K562 (cell line): ENCODE data around the gene SCMH1. TPM values are rescaled to one million over a fixed set of nuclear protein-coding genes. Genes with fewer than 3 reads are reported as not detected.

Experiments
- ATAC-seq: fragments of 200-7000 bp; cut with Tn5 transposase; 3 replicates; pipeline ENCODE4 v1.9.1; 2020; ENCODE audit warnings: moderate library complexity
- BruUV-seq: library from RNA; stranded (reverse); fragments of 400-500 nt; replicated peaks from 2 replicates; lab custom pipeline; 2021; lab: Mats Ljungman, UMichigan
- CTCF ChIA-PET: fragments of 300-600 bp; formaldehyde crosslinking; extraction: SDS; loops from one replicate; lab custom pipeline; 2021; ENCODE audit warnings: low intra/inter-chr PET ratio; lab: Yijun Ruan, JAX
- POLR2A ChIA-PET: fragments of 300-600, 350-650 bp; sonication (Branson Sonifier 250); formaldehyde crosslinking; extraction: SDS; loops from one replicate; lab custom pipeline; 2021; ENCODE audit warnings: antibody characterized with exemption, inconsistent platforms; lab: Yijun Ruan, JAX
- DNase-seq, 4 experiments: peaks; one replicate each; pipeline versions ENCODE4 v3.0.0 to v3.0.0-alpha.2; 2011 to 2018; ENCODE audit warnings: low spot score in 3 of 4, mixed read lengths in 3 of 4; ENCODE audit errors: extremely low read depth in 1 of 4
- FAIRE-seq: peaks from 2 replicates; lab custom pipeline; 2011; peaks lifted over from hg19 to GRCh38; lab: Jason Lieb, UNC
- H2AFZ ChIP-seq: 2 replicates; pipeline ENCODE4 v1.6.0; 2011; ENCODE audit warnings: low read depth, low read length, control low read depth, inconsistent platforms
- H3K27ac ChIP-seq: fragments of 200-600 bp; 3 replicates; pipeline ENCODE4 v1.8.0; 2011; ENCODE audit warnings: low read depth, mild to moderate bottlenecking, control low read depth, inconsistent platforms, low read length, moderate library complexity, mixed read lengths; ENCODE audit errors: extremely low read depth
- H3K27me3 ChIP-seq, 2 experiments: fragments of 300-600 bp in 1 of 2; 2 replicates in 1 of 2; 3 replicates in 1 of 2; pipeline versions ENCODE4 v1.6.0 to v1.8.0; 2011; ENCODE audit warnings: inconsistent platforms in 2 of 2, low read length in 2 of 2, mild to moderate bottlenecking in 1 of 2, mixed read lengths in 1 of 2, moderate library complexity in 1 of 2; ENCODE audit not compliant: control insufficient read depth in 2 of 2, insufficient read depth in 2 of 2
- H3K36me3 ChIP-seq: fragments of 300-600 bp; 3 replicates; pipeline ENCODE4 v1.8.0; 2011; ENCODE audit warnings: mild to moderate bottlenecking, low read length, inconsistent platforms; ENCODE audit not compliant: control insufficient read depth, insufficient read depth
- H3K4me1 ChIP-seq, 2 experiments: fragments of 200-600 bp in 1 of 2; replicated peaks in 1 of 2; 2 replicates in 1 of 2; 3 replicates in 1 of 2; pipeline versions ENCODE4 v1.5.1 to v1.8.0; 2011; ENCODE audit warnings: inconsistent platforms in 2 of 2, low read length in 2 of 2, mild to moderate bottlenecking in 1 of 2, mixed read lengths in 1 of 2, moderate library complexity in 1 of 2; ENCODE audit not compliant: control insufficient read depth in 2 of 2, insufficient read depth in 2 of 2
- H3K4me2 ChIP-seq: 2 replicates; pipeline ENCODE4 v1.6.1; 2011; ENCODE audit warnings: low read length, control low read depth, inconsistent platforms, mixed read lengths; ENCODE audit not compliant: insufficient read depth
- H3K4me3 ChIP-seq: fragments of 200-600 bp; sonication (generic), shearing (Covaris generic); 2 replicates; pipeline ENCODE4 v1.5.1; 2016; ENCODE audit warnings: control low read depth, inconsistent platforms
- H3K79me2 ChIP-seq: fragments of 200-600 bp; 3 replicates; pipeline ENCODE4 v1.8.0; 2011; ENCODE audit warnings: low read length, inconsistent platforms; ENCODE audit not compliant: control insufficient read depth, insufficient read depth
- H3K9ac ChIP-seq, 2 experiments: 2 replicates each; pipeline versions ENCODE4 v1.6.0 to v1.6.1; 2011; ENCODE audit warnings: low read depth in 2 of 2, low read length in 2 of 2, control low read depth in 1 of 2, inconsistent platforms in 1 of 2, mild to moderate bottlenecking in 1 of 2, mixed read lengths in 1 of 2; ENCODE audit not compliant: insufficient read depth in 1 of 2
- H3K9me1 ChIP-seq: one replicate; pipeline ENCODE4 v1.6.0; 2011; ENCODE audit warnings: inconsistent platforms, mild to moderate bottlenecking, low read length, moderate library complexity; ENCODE audit not compliant: control insufficient read depth, insufficient read depth
- H3K9me3 ChIP-seq: replicated peaks from 2 replicates; pipeline ENCODE4 v1.5.1; 2011; ENCODE audit warnings: low read depth, low read length, inconsistent platforms; ENCODE audit not compliant: control insufficient read depth, insufficient read depth
- H4K20me1 ChIP-seq: replicated peaks from 2 replicates; pipeline ENCODE4 v1.6.1; 2011; ENCODE audit warnings: low read length, inconsistent platforms, mixed read lengths; ENCODE audit not compliant: control insufficient read depth, insufficient read depth
- BRD4 ChIP-seq: fragments of 200-600 bp; sonication (generic); IDR thresholded peaks from 2 replicates; pipeline ENCODE4 v1.6.1; 2017; ENCODE audit warnings: inconsistent platforms
- BRF1 ChIP-seq: IDR thresholded peaks from 3 replicates; pipeline ENCODE4 v1.6.1; 2011; ENCODE audit warnings: borderline replicate concordance, mild to moderate bottlenecking; ENCODE audit not compliant: insufficient read length; ENCODE audit errors: extremely low read depth
- CBX3 ChIP-seq, 2 experiments: IDR thresholded peaks; 1 replicate in 1 of 2; 2 replicates in 1 of 2; pipeline ENCODE4 v1.6.1; 2012; ENCODE audit warnings: inconsistent platforms in 2 of 2, low read length in 2 of 2, borderline replicate concordance in 1 of 2, control low read depth in 1 of 2
- E2F4 ChIP-seq: sonication (generic); formaldehyde crosslinking; IDR thresholded peaks from 2 replicates; pipeline ENCODE4 v1.8.0; 2022; ENCODE audit warnings: mild to moderate bottlenecking, low read depth, missing genetic modification reagents
- E2F5 ChIP-seq: sonication (generic); formaldehyde crosslinking; IDR thresholded peaks from 2 replicates; pipeline ENCODE4 v1.8.0; 2022; ENCODE audit warnings: mild to moderate bottlenecking, missing genetic modification reagents
- FOXJ3 ChIP-seq: sonication (generic); formaldehyde crosslinking; IDR thresholded peaks from 2 replicates; pipeline ENCODE4 v1.4.0; 2020; ENCODE audit warnings: mild to moderate bottlenecking, missing genetic modification reagents
- KLF13 ChIP-seq: fragments of 450-650 bp; IDR thresholded peaks from 2 replicates; pipeline ENCODE4 v1.6.1; 2016; ENCODE audit warnings: missing genetic modification characterization, low read depth, mild to moderate bottlenecking, missing compliant biosample characterization, moderate library complexity, borderline replicate concordance
- MBD1 ChIP-seq: fragments of 250-450 bp; sonication (Bioruptor Pico); IDR thresholded peaks from 2 replicates; pipeline ENCODE4 v1.8.0; 2022; ENCODE audit warnings: inconsistent platforms
- NCOA4 ChIP-seq: fragments of 450-650 bp; IDR thresholded peaks from 2 replicates; pipeline ENCODE4 v1.6.1; 2018; ENCODE audit warnings: mild to moderate bottlenecking; ENCODE audit not compliant: partially characterized antibody
- RFX1 ChIP-seq: fragments of 450-650 bp; IDR thresholded peaks from 2 replicates; pipeline ENCODE4 v1.6.1; 2016; ENCODE audit warnings: mild to moderate bottlenecking, moderate library complexity
- SMAD2 ChIP-seq: fragments of 150-350 bp; IDR thresholded peaks from 2 replicates; pipeline ENCODE4 v1.6.1; 2014; ENCODE audit warnings: low read depth, mild to moderate bottlenecking, low read length
- USF1 ChIP-seq: sonication (generic); formaldehyde crosslinking; IDR thresholded peaks from 2 replicates; pipeline ENCODE4 v1.9.0; 2022; ENCODE audit warnings: mild to moderate bottlenecking, missing genetic modification reagents
- VEZF1 ChIP-seq: fragments of 200-800 bp; sonication (Bioruptor generic); IDR thresholded peaks from 2 replicates; pipeline ENCODE4 v1.6.1; 2017; ENCODE audit warnings: missing genetic modification characterization, missing compliant biosample characterization
- ZEB2 ChIP-seq: fragments of 450-650 bp; IDR thresholded peaks from 2 replicates; pipeline ENCODE4 v1.6.1; 2016
- ZKSCAN1 ChIP-seq: fragments of 150-350 bp; IDR thresholded peaks from 2 replicates; pipeline ENCODE4 v1.6.1; 2016; ENCODE audit warnings: low read depth, low read length
- WGBS: fragments of 100-300 bp; shearing (Covaris generic); methylation state at CpG from one replicate; pipeline ENCODE4 v1.1.6; 2016; ENCODE audit warnings: low coverage, mixed read lengths; ENCODE audit not compliant: insufficient coverage; ENCODE audit errors: missing lambda C conversion rate; 5-methylcytosine and 5-hydroxymethylcytosine counted together
- in situ Hi-C: fragments of 300-500 bp; cut with MboI; formaldehyde crosslinking; loops from 4 replicates; pipeline ENCODE4 v1.15.0; 2018; ENCODE audit warnings: inconsistent platforms, mixed read lengths
- intact Hi-C: fragments of 100-400 bp; cut with micrococcal nuclease; formaldehyde crosslinking; loops from 2 replicates; pipeline ENCODE4 v1.14.2; 2022
- polyA plus RNA-seq, 8 experiments: library from polyadenylated mRNA; depleted of rRNA in 4 of 8; stranded (reverse) in 5 of 8; unstranded in 3 of 8; fragments of >200 nt; fragmentation: Nextera tagmentation in 2 of 8; fragmentation: Illumina TruSeq in 1 of 8; extraction: Ambion mirVana in 2 of 8; extraction: Trizol in 1 of 8; gene quantifications; 2 replicates each; pipeline versions ENCODE4 v1.2.1 to v1.2.3, GENCODE V29; 2011 to 2014; ENCODE audit warnings: inconsistent platforms in 1 of 8, missing spikeins in 1 of 8
- total RNA-seq, 7 experiments: library from RNA; depleted of rRNA in 6 of 7; stranded (reverse); fragments of >200 nt in 6 of 7; fragmentation: Illumina TruSeq in 2 of 7; extraction: Trizol in 2 of 7; gene quantifications; 2 replicates each; pipeline versions ENCODE4 v1.2.1 to v1.2.3, GENCODE V29; 2011 to 2021; ENCODE audit warnings: low replicate concordance in 1 of 7

Gene SCMH1
- total and polyA plus RNA-seq, 9 of the 15 experiments (the other 6 are each of a cell fraction or from before 2014, with no cell fraction given): 8.5 to 37.0 (median 26.8) TPM

GRCh38 chr1:41046347-41046775 is 195.7 kb downstream of the SCMH1 start:
- Histone ChIP-seq H4K20me1 (no peaks in the 10 kb centered on the region), H3K4me1 (peaks cover 0 to 16% of the 10 kb centered on the region in 2 experiments; a peak in 4 of 5 replicates), H3K79me2 (no peaks in the 10 kb centered on the region), H3K27ac (no peak overlapping the region; the same call in 2 of the 3 replicates), H3K36me3 (peaks cover 52% of the 10 kb centered on the region), H3K9ac (0 out of 4 replicates have a peak overlapping the region, but pooled peaks of 1 of the 2 experiments have one; percentile 31), H3K4me3 (no peak overlapping the region), H2AFZ (no peak overlapping the region), H3K27me3 (no peaks in the 10 kb centered on the region), H3K9me1 (no peaks in the 10 kb centered on the region), H3K4me2 (no peak overlapping the region), H3K9me3 (no peaks in the 10 kb centered on the region)
- intact Hi-C loops: loop anchor here (10.0 kb wide), 1 partner anchor 198 kb away; the partner anchor contains the start of gene SCMH1
- FAIRE-seq (no peak), ATAC-seq (no peak), DNase-seq (no peak)
- WGBS: 83% methylated on average over 10 of the region's 10 CpGs
- in situ Hi-C loops: no loop called here
- CTCF ChIA-PET: no interaction called here
- no TSS peak for BruUV-seq
- POLR2A ChIA-PET: no interaction called here
- TF ChIP-seq MBD1 (CRISPR knock-in tag) (no peak), BRF1 (no peak), RFX1 (no peak), E2F4 (no peak), NCOA4 (no peak), ZKSCAN1 (no peak), USF1 (no peak), ZEB2 (no peak), VEZF1 (no peak), E2F5 (CRISPR knock-in tag) (no peak), BRD4 (no peak), CBX3 (IDR thresholded peaks at IDR 0.05; ENCODE audit: borderline replicate concordance in 1 of 2, low read length in 2 of 2) (no peak), KLF13 (no peak), FOXJ3 (no peak), SMAD2 (no peak)
